Mesendoderm (in vitro differentiated cells): ENCODE data around the gene VWA8.

Experiments
- DNase-seq: peaks from one replicate; pipeline ENCODE4 v3.0.0; 2013
- H2AK5ac ChIP-seq: 2 replicates; pipeline ENCODE4 v1.6.1; 2013; ENCODE audit warnings: low read length, inconsistent platforms
- H2BK120ac ChIP-seq: 2 replicates; pipeline ENCODE4 v1.6.1; 2013; ENCODE audit warnings: low read depth, mild to moderate bottlenecking, low read length, moderate library complexity, mixed read lengths
- H2BK15ac ChIP-seq: replicated peaks from 2 replicates; pipeline ENCODE4 v1.6.1; 2013; ENCODE audit warnings: low read depth, mild to moderate bottlenecking, moderate library complexity
- H2BK5ac ChIP-seq: 2 replicates; pipeline ENCODE4 v1.6.1; 2013; ENCODE audit warnings: low read length, inconsistent platforms
- H3K18ac ChIP-seq: 2 replicates; pipeline ENCODE4 v1.6.1; 2013; ENCODE audit warnings: mild to moderate bottlenecking, low read length, mixed read lengths
- H3K23ac ChIP-seq: one replicate; pipeline ENCODE4 v1.6.1; 2013; ENCODE audit warnings: low read length
- H3K27ac ChIP-seq: 2 replicates; pipeline ENCODE4 v1.5.1; 2013; ENCODE audit warnings: low read depth, mild to moderate bottlenecking, inconsistent platforms, low read length, moderate library complexity
- H3K27me3 ChIP-seq: 2 replicates; pipeline ENCODE4 v1.6.1; 2013; ENCODE audit warnings: low read length, control low read depth, mild to moderate bottlenecking, inconsistent platforms; ENCODE audit not compliant: insufficient read depth, poor library complexity
- H3K36me3 ChIP-seq: 2 replicates; pipeline ENCODE4 v1.6.1; 2013; ENCODE audit warnings: low read length, inconsistent platforms; ENCODE audit not compliant: control insufficient read depth, insufficient read depth
- H3K4ac ChIP-seq: one replicate; pipeline ENCODE4 v1.6.1; 2013; ENCODE audit warnings: low read depth, mild to moderate bottlenecking, low read length, moderate library complexity
- H3K4me1 ChIP-seq: 2 replicates; pipeline ENCODE4 v1.6.1; 2013; ENCODE audit warnings: low read depth, low read length, inconsistent platforms; ENCODE audit not compliant: control insufficient read depth
- H3K4me2 ChIP-seq: 2 replicates; pipeline ENCODE4 v1.6.1; 2013; ENCODE audit warnings: low read length
- H3K4me3 ChIP-seq: 2 replicates; pipeline ENCODE4 v1.5.1; 2013; ENCODE audit warnings: mild to moderate bottlenecking, low read length
- H3K56ac ChIP-seq: one replicate; pipeline ENCODE4 v1.6.1; 2013; ENCODE audit warnings: low read length
- H3K79me1 ChIP-seq: 2 replicates; pipeline ENCODE4 v1.6.1; 2013; ENCODE audit warnings: low read length, inconsistent platforms
- H3K79me2 ChIP-seq: 2 replicates; pipeline ENCODE4 v1.6.1; 2013; ENCODE audit warnings: mild to moderate bottlenecking, low read length; ENCODE audit not compliant: control insufficient read depth, insufficient read depth
- H3K9ac ChIP-seq: 2 replicates; pipeline ENCODE4 v1.6.1; 2013; ENCODE audit warnings: low read length, inconsistent platforms
- H4K5ac ChIP-seq: one replicate; pipeline ENCODE4 v1.6.1; 2013; ENCODE audit warnings: low read length
- H4K8ac ChIP-seq: one replicate; pipeline ENCODE4 v1.6.1; 2013; ENCODE audit warnings: low read depth, mild to moderate bottlenecking, control low read depth, low read length, moderate library complexity
- WGBS: extraction: QIAGEN DNeasy Blood & Tissue Kit; methylation state at CpG from one replicate; pipeline ENCODE4 v1.1.7; 2013; ENCODE audit warnings: low lambda C conversion rate, missing lambda C conversion rate; ENCODE audit not compliant: insufficient coverage; ENCODE audit errors: extremely low coverage; 5-methylcytosine and 5-hydroxymethylcytosine counted together

Gene VWA8

DNA sequence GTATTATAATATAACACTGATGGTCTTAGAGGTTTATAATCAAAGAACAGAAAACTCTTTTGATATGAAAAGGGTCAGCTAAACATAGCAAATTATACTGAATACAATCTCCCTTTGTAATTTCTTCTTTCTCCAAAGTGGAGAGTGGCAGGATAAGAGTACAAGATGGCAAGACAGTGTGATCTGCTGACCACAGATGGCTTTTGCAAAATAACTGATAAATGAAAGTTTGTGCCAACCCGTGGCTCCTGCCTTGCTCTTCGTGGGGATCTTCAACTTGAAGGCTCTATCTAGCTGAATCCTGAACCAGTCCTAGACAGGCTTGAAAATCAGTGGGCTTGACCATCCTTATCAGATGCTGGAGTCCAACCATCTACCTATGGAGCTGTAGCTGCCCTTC is 185.7 kb downstream of the VWA8 start:
- H3K18ac ChIP-seq, result no peak overlapping the region
- no peak overlapping the region for H3K23ac ChIP-seq
- H2BK5ac ChIP-seq, result no peak overlapping the region
- no peaks in the 10 kb centered on the region for H3K79me2 ChIP-seq
- no peak overlapping the region for H2BK15ac ChIP-seq
- H3K27me3 ChIP-seq, result no peaks in the 10 kb centered on the region
- H3K9ac ChIP-seq, result no peak overlapping the region
- no peak overlapping the region for H3K56ac ChIP-seq
- no peaks in the 10 kb centered on the region for H3K36me3 ChIP-seq
- no peak overlapping the region for H3K4me2 ChIP-seq
- H3K27ac ChIP-seq, result no peak overlapping the region
- no peak overlapping the region for H3K4me3 ChIP-seq
- no peak overlapping the region for H2AK5ac ChIP-seq
- H3K4me1 ChIP-seq, result peaks cover 2% of the 10 kb centered on the region
- WGBS, result no CpG with 5 or more reads among the region's 2 CpGs
- no peaks in the 10 kb centered on the region for H3K79me1 ChIP-seq
- H4K5ac ChIP-seq, result no peak overlapping the region
- H3K4ac ChIP-seq, result no peak overlapping the region
- H2BK120ac ChIP-seq, result no peak overlapping the region
- DNase-seq, result no peak
- H4K8ac ChIP-seq, result no peak overlapping the region

DNA sequence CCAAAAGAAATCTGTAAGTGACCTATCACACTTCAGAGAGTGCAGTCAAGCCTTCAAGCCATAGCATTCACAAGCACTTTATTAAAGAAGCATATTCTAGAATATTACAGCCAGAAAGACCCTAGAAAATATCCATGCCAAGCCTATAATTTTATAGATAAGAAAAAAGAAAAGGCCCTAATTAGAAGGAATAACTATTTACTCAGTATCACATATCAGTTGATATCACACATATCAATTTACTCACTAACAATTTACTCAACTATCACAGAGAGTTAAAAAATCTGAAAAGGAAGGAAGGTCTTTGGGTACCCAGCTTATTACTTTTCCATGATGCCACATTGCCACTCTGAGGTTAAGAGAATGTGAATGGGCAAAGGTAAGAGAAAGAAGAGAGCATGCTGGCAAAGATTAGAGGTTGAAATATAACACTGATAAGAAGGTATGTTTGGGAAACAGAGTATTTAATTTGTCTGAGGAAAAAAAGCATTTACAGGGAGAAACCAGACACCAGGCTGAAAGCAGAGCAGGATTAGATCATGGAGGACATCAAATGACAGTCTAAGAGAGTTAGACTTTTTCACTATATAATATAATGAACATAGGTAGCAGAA is 186.2 kb downstream of the VWA8 start:
- Histone ChIP-seq H3K27ac (no peak overlapping the region), H3K4me2 (no peak overlapping the region), H3K27me3 (no peaks in the 10 kb centered on the region), H3K79me2 (no peaks in the 10 kb centered on the region), H2AK5ac (no peak overlapping the region), H4K8ac (no peak overlapping the region), H2BK120ac (no peak overlapping the region), H3K79me1 (no peaks in the 10 kb centered on the region), H3K18ac (no peak overlapping the region), H2BK15ac (no peak overlapping the region), H3K36me3 (no peaks in the 10 kb centered on the region), H3K4ac (no peak overlapping the region), H3K23ac (no peak overlapping the region), H4K5ac (no peak overlapping the region), H3K4me1 (no peaks in the 10 kb centered on the region), H2BK5ac (no peak overlapping the region), H3K9ac (no peak overlapping the region), H3K56ac (no peak overlapping the region), H3K4me3 (no peak overlapping the region)
- DNase-seq, result no peak

DNA sequence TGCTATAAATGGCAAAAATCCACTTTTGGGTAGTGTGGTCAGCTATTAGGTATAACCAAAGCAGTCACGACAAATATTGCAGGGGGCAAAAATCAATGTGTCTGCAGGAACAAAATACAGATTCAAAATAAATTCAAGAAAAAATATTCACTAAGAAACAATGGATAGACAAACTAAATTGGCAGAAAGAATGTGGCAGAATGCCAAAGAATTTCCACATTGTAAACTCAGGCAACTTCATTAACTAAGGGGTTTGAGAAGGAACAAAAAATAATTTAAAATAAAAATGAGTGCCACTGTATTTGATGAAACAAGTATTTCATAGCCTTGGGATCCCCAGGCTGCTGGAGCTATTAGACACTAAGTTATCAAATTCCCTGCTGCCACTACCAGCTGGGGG is 193.1 kb downstream of the VWA8 start:
- Histone ChIP-seq H3K56ac (no peak overlapping the region), H2BK120ac (no peak overlapping the region), H2BK15ac (no peak overlapping the region), H3K4ac (no peak overlapping the region), H3K27me3 (no peaks in the 10 kb centered on the region), H3K18ac (no peak overlapping the region), H3K27ac (no peak overlapping the region), H4K5ac (no peak overlapping the region), H3K4me3 (no peak overlapping the region), H3K36me3 (no peaks in the 10 kb centered on the region), H3K79me1 (no peaks in the 10 kb centered on the region), H2AK5ac (no peak overlapping the region), H3K23ac (no peak overlapping the region), H3K4me2 (no peak overlapping the region), H3K79me2 (no peaks in the 10 kb centered on the region), H3K9ac (no peak overlapping the region), H3K4me1 (no peaks in the 10 kb centered on the region), H2BK5ac (no peak overlapping the region), H4K8ac (no peak overlapping the region)
- WGBS, result no CpG with 5 or more reads among the region's 1 CpG
- DNase-seq, result no peak

DNA sequence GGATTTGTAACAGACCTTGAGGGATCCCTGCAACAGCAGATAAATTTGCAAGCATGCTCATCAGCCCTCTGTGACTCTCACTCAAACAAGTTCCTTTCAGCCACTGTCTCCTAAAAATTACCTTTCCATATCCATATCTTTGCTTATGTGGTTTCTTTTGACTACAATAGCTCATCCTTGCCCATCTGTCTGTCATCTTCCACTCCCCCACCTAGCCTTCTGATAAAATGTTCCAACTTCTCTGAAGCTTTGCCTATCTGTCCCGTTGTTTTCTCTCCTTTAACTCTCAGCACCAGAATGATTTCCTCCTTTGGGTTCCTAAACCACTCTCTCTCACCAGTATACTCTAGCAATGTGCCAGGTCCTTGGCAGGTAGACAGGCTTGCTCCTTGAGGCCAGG is 194.5 kb downstream of the VWA8 start:
- no peak overlapping the region for H3K18ac ChIP-seq
- no peak overlapping the region for H2AK5ac ChIP-seq
- H2BK15ac ChIP-seq, result no peak overlapping the region
- no peak overlapping the region for H3K4me3 ChIP-seq
- DNase-seq, result no peak
- no peaks in the 10 kb centered on the region for H3K36me3 ChIP-seq
- H4K5ac ChIP-seq, result no peak overlapping the region
- no peak overlapping the region for H2BK5ac ChIP-seq
- H2BK120ac ChIP-seq, result no peak overlapping the region
- no peaks in the 10 kb centered on the region for H3K4me1 ChIP-seq
- no peak overlapping the region for H3K9ac ChIP-seq
- H3K56ac ChIP-seq, result no peak overlapping the region
- H3K4me2 ChIP-seq, result no peak overlapping the region
- H3K79me2 ChIP-seq, result no peaks in the 10 kb centered on the region
- H3K27ac ChIP-seq, result no peak overlapping the region
- no peaks in the 10 kb centered on the region for H3K79me1 ChIP-seq
- no peak overlapping the region for H3K4ac ChIP-seq
- H4K8ac ChIP-seq, result no peak overlapping the region
- no CpG with 5 or more reads among the region's 1 CpG for WGBS
- H3K23ac ChIP-seq, result no peak overlapping the region
- no peaks in the 10 kb centered on the region for H3K27me3 ChIP-seq

DNA sequence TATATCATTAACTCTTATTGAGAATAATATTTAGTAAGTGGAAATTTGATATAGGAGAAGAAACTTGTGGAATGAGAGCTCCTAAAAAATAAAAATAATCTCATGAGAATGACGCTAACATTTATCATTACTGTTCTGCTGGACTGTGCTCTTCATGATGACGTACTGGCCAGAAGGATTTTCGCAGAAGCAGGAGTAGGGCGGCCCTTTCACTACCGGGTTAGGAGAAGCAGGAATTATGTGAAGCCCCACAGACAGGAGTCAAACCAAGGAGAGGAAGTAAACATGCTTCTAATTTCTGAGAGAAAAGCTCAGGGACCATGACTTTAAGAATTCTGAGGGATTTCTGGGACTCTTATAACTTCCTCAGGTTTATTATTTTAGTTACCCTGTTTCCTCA is 195.1 kb downstream of the VWA8 start:
- Histone ChIP-seq H3K79me2 (no peaks in the 10 kb centered on the region), H3K79me1 (no peaks in the 10 kb centered on the region), H3K4me3 (no peak overlapping the region), H2BK5ac (no peak overlapping the region), H2AK5ac (no peak overlapping the region), H3K27me3 (no peaks in the 10 kb centered on the region), H3K4ac (no peak overlapping the region), H3K56ac (no peak overlapping the region), H3K4me2 (no peak overlapping the region), H3K9ac (no peak overlapping the region), H3K18ac (no peak overlapping the region), H3K23ac (no peak overlapping the region), H3K4me1 (no peaks in the 10 kb centered on the region), H4K8ac (no peak overlapping the region), H3K36me3 (no peaks in the 10 kb centered on the region), H2BK15ac (no peak overlapping the region), H2BK120ac (no peak overlapping the region), H3K27ac (no peak overlapping the region), H4K5ac (no peak overlapping the region)
- WGBS, result no CpG with 5 or more reads among the region's 5 CpGs
- no peak for DNase-seq

DNA sequence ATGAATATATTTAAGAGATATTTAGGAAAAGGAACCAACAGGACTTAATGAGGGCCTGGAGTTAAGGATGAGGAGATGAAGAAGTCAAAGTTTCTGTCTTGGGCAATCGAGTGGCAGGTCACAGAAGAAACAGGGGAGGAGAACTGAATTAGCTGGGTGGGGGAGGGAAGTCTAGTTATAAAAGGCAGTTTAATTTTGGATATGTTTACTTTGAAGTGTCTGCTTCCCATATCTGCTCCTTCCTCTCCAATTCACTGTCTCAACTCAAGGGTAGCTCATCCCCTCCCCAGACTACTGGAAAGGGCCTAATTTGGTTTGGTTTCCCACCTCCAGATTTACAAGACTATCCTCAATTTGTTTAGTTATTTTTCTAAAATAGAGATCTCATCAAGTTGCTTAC is 195.9 kb downstream of the VWA8 start:
- H2AK5ac ChIP-seq, result no peak overlapping the region
- no peak overlapping the region for H3K4me3 ChIP-seq
- H3K79me1 ChIP-seq, result no peaks in the 10 kb centered on the region
- no peaks in the 10 kb centered on the region for H3K36me3 ChIP-seq
- H2BK5ac ChIP-seq, result no peak overlapping the region
- no peak overlapping the region for H4K8ac ChIP-seq
- no peak overlapping the region for H4K5ac ChIP-seq
- H3K27ac ChIP-seq, result no peak overlapping the region
- no peak overlapping the region for H3K23ac ChIP-seq
- no peak overlapping the region for H3K4me2 ChIP-seq
- no peak overlapping the region for H3K9ac ChIP-seq
- H3K79me2 ChIP-seq, result no peaks in the 10 kb centered on the region
- H3K18ac ChIP-seq, result no peak overlapping the region
- no peak overlapping the region for H3K56ac ChIP-seq
- no CpG with 5 or more reads among the region's 1 CpG for WGBS
- no peaks in the 10 kb centered on the region for H3K27me3 ChIP-seq
- DNase-seq, result no peak
- no peak overlapping the region for H2BK120ac ChIP-seq
- H2BK15ac ChIP-seq, result no peak overlapping the region
- H3K4ac ChIP-seq, result no peak overlapping the region
- H3K4me1 ChIP-seq, result no peaks in the 10 kb centered on the region
